ENCODE data around the gene AK9.
"Not testable (repeated sequence)": the region's sequence is repeated elsewhere in the genome, so short reads cannot be mapped to it uniquely, and the experiment has no call there.

Gene AK9

DNA sequence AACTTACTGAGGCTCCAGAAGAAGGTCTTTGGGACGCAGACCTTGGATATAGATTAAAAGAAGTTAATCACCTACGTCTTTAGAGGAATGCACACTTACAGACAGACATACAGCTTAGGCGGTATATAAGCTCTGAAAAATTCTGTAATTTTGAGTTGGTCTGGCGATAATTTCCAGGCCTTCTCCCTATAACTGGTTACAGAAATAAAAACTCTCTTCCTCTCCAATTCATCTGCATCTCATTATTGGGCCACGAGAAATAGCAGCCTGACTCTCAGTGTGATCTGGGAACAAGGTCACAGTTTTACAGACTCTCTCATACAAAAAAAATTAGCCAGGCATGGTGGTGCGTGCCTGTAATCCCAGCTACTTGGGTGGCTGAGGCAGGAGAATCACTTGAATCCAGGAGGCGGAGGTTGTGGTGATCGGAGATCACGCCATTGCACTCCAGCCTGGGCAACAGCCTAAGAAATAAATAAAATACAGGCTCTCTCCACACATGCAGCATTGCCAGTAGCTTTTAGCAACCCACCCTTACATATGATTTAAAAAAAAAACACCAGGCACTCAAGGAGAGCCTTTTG is 212.7 kb downstream of the AK9 start:
- no peak for DNase-seq

DNA sequence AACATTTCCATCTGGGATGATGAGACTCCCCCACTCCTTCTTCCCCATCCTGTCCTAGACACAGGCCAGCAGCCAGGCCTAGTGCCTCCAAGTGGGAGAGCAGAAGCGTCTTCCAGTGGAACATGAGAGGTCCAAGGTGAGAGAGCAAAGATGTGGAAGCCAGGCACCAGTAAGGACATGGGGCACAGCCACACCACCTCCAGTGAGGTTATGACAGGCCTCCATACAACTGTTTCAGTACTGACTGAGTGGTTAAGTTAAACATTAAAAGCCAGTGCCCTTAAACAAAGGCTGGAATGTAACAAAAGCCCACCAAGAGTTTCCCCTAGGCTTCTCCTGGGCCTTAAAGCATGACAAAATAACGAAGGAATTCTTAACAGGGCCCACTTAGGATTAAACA is 213.3 kb downstream of the AK9 start:
- no peak for DNase-seq

DNA sequence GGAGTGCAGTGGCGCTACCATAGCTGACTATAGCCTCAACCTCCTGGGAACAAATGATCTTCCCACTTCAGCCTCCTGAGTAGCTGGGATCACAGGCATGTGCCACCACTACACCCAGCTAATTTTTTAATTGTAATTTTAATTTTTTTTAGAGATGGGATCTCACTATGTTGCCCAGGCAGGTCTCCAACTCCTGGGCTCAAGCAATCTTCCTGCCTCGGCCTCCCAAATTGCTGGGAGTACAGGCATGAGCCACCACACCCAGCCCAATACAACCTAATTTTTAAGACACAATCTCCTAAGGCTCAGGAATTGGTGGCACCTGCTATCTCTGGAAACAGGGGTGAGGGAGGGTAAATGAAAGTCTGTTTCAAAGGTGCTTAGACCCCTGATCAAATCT is 213.8 kb downstream of the AK9 start:
- DNase-seq: no peak

DNA sequence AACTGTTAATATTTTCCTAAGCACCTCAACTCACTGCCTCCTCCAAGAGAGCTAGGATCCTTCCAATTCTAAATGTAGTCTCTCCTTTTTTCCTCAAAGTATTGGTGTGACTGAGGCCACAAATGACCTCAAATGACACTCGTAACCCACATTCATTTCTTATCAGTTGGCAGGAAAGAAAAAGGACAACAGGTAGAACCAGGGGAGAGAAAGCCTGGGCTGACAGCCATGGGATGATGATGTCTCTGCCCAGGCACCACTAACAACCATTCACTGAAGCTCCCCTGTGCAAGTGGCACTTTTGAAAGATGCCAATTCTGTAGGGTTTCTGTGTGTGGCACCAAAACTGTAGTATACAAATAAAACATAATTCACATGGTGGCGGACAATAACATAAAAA is 215.4 kb downstream of the AK9 start:
- DNase-seq: no peak

DNA sequence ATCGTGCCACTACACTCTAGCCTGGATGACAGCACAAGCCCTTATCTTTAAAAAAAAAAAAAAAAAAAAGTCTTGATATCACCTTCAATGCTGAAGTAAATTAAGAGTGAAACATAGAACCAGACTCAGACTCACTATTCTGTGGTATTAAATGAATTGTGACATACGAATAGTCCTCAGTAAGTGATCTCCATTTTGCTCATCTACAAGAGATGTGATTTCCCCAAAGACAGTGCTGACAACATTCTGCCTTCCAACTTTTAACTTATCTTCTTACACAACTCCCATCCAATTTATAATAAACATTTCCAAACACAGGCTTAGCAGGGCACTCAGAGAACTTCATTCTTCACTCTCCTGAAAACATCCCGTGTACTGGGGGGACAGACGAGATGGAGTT is 216.0 kb downstream of the AK9 start:
- no peak for DNase-seq

DNA sequence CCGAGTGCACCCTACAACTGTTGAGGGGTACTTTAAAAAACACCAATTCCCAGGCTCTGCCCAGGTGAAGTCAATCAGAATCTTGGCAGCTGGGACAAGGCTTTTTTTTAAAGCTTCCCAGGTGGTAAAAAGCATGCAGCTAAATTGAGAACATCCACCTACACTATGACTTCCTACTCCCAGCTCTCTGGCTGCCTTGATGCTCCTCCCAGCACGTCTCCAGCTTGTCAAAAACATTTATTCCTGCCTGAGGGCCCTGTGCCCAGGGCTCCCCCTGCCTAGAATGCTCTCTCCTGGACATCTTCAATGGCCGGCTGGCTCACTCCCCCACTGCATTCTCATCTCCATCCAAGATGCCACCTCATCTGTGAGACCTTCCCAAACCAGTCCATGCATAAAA is 217.9 kb downstream of the AK9 start:
- DNase-seq: no peak

DNA sequence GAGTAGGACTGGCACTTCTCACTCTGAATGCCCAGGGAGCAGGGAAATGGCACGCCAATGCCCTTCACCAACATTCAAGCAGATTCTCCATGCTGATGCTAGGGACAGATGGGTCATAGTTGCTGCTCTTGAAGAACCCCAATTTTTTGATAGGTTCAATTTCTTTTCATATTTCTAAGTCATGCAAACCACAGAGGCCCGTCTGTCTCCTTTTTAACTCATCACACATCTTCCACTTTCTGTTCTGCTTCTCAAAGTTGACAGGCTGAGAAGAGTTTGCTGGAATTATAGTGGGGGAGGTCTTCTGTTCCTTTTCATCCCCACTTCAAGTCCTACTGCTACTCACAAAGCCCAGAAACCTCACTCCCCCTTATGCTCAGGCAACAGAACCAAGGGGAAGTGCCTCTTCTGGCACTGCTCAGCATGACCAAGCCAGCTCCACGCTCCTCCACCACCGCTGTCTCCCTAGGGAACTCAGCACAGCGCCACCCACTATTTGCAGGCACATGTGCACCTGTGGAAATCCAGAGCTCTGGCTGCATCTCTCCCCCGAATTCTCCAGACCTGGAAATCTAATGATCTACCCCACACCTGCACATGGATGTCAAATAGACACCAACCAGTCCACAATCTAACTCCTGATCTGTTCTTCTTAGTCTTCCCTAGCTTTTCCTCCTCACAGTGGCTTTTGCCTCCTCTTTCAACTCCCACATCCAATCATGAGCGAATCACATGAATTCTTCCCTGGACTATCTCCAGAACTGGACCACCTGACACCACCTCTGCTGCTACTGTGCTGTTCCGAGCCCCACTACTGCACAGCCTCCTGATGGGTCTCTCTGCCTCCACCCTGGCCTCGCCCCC is 218.6 kb downstream of the AK9 start:
- no peak for DNase-seq

DNA sequence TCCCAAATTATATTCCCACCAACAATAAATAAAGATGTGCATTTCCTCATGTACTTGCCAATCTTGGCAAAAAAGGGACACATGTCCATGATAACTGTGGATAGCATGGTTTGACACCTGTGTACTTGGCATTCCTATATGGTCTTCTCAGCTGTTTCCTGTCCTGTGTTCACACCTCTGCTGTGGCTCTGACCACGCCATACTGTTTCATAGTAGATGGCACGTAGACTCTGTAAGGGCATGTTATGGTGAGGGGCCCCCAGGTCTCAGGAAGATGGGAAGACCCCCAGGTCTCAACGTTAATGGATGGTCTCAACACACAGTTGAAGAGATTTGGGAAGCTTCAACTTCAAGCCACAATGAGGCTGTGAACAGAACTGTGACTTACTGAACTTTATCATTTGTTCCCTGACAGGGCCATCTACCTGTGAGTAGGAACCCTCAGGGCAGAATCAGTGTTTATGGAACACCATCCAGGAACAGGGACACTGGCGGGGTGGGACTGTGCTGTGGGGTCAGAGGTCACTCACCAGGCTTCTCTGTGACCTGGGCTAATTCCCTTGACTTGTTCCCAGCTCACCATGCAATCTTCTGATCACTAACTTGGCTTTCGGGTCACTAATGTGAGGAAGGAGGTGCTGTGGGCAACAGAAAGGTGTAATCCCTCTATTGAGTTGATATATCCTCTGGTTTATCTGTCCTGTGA is 219.7 kb downstream of the AK9 start:
- DNase-seq: no peak

DNA sequence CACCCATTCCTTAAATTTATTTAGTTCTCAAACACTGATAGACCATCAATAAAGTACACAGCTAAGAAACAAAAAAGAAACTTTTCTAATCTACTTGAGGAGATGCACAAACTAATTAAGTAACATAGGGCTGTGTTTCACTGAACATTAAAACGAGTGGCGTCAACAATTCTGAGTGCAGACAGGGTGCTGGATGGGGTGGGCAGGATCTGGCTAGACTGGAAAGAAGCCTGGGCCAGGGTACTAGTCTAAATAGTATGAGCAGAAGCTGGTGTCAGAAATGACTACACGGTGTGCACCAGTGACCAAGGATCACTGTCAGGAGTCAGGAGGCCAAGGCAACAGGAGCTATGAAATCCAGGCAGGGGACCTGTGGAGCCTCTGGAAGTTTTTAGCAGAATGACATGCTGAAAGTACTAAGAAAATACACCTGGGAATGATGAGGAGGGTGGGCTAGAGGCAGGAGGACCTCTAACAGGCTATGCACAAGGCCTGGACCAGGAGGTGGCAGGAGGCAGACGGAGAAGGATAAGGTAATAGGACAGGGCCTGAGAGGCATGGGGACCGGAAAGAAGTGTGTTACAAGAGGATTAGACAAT is 221.3 kb downstream of the AK9 start:
- DNase-seq: no peak

DNA sequence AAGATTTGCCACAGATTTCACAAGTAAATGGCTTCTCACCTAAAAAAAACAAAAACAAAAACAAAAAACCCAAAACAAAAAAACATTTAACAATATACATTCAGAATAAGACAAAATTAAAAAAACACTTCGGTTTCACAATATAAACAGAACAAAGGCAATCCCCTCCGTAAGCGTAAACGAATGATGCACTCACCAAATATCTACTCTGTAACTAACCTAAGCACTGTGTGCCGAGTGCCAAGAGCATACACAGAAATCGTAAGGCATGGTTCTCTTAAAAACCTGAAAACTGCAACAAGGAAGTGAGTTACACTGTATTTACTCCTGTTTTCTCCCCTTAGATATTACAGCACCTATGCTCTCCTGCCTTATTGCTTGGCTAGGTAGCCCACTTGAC is 223.3 kb downstream of the AK9 start:
- DNase-seq: no peak

DNA sequence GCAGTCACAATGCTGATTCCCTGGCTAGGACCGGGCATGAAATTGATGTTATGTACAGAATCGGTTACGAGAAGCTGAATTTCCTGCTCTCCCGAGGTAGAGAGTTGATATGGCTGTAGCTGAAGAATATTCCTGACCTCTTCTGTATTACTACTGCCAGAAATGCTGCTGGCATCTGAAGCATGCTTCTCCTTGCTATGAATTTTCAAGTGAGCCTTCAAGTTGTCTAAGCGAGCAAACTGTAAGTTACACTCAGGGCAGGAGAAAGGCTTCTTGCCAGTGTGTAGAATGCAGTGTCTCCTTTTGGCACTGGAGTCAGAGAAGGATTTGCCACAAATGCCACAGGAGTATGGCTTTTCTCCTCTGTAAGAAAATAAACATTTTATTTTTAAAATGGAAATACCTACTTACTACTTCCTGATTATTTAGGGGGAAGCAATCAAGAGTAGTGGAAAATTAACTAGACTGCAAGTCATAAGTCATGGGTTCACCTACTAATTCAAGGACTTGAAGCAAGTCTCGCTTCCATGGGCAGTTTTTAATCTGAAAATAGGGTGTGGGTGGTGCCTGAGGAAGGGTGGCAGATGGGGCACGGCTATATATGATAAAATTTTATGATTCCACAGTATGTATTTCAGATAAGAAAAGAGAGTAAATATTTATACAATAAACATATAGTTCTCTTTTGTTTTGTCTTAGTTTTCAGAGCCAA is 224.6 kb downstream of the AK9 start:
- no peak for DNase-seq

DNA sequence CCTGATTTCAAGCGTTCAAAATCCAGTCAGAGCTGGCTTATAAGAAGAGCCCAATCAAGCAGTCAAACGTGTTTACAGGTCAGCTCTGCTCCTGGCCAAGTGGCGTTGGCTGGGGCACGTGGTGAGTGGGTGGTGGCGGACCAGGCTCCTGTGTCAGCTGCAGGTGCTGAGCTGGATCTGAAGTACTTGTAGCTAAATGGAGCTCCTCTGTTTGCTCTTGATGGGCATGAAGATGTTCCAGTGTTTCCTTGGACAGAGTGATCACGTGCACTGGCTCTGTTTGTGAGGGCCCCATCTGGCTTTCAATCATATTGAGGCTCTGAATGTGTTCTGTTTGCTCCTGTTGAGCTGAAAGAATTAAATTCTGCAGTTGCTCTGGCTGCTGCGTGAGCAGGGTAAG is 225.2 kb downstream of the AK9 start:
- no peak for DNase-seq

DNA sequence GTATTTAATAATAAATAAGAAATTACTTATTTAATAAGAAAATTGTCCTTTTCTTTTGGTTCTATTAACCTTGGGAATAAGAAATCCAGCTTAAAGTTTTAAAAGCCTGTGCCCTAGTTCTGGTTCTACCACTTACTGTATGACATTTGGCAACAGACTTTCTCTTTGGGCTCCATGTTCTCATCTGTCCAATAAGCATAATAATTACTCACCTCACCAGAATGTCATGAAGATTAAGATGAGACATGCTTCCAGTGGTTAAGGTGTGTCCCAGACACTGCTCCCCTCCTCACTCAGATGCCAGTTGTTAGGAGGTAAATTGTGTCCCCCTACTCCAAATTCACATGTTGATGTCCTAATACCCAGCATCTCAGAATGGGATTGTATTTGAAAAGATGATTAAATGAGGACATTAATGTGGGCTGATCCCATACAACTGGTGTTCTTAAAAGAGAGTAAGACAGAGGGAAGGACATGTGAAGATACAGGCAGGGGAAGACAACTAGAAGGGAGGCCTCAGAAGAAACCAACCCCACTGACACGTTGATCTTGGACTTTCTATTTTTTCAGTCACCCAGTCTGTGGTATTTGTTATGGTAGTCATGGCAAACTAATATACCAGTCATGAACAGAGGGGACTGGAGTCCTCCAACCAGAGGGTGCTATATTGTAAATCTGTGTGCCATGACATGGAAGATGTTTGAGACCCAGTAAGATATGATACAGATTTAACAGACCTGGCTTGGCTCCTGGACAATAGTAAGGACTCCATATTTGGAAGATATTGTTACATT is 229.1 kb downstream of the AK9 start:
- no peak for DNase-seq

DNA sequence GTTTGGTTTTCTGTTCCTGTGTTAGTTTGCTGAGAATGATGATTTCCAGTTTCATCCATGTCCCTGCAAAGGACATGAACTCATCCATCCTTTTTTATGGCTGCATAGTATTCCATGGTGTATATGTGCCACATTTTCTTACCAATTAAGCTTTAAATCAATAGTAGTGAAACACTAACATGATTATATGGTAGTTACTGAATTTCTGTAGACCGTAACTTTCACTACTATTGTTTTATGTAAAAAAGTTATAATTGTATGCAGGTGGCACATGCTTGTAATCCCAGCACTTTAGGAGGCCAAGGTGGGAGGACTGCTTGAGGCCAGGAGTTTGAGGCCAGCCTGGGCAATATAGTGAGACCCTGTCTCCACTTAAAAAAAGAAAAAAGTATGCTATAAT is 229.8 kb downstream of the AK9 start:
- DNase-seq: not testable (repeated sequence)

DNA sequence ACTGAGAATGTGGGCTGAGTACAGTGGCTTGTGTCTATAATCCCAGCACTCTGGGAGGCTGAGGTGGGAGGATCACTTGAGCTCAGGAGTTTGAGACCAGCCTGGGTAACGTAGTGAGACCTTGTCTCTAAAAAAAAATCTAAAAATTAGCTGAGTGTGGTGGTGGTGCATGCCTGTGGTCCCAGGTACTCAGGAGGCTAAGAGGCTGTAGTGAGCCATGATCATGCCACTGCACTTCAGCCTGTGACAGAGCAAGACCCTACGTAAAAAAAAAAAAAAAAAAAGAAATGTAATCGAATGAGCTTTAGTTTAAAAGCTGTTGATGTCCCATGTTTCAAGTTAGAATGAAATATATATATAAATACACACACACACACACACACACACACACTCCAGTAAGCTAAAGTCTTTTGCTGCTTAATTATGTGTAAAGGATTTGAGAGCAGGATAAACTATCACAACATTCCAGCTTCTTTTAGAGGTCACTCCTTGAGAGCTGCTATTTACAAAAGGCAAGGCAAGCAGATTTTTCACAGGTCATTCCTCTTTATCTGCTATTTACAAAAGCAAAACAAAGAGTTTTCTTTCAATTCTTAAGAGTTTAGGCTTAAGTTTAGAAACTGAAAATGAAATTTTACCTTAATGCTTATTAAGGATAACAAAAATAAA is 230.7 kb downstream of the AK9 start:
- DNase-seq: no peak

DNA sequence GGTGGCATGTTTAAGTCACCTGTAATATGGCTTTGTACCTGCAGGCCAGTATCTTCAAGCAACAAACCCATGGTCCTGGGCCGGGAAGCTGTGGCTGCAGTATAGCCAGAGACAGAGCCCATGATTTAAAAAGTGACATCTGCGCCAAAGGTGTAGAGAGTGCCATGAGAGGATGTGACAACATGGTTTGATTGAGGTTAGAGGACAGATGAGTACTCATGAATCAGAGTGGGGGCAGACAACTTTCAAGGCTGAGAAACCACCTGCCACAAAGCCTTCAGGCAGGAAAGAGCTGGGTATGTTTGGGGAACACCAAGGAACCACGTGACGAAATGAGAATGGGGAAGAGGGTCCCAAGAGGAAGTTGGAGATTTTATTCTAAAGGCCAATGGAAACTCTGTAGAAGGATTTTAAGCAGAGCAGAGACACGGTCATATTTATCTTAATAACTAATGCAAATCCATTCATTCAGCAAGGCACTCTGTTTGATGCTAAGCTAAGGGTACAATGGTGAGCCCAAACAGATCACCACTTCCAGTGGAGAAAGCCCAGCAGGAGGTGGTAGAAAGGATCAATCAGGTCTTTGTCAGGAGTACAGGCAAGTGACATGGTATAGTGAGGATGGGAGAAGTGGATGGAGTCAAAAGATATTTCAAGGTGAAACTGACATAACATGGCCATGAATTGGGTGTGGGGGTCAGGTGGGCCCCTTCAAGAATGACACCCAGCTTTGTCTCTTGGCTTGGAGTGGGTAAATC is 232.0 kb downstream of the AK9 start:
- DNase-seq: peak; percentile 50

DNA sequence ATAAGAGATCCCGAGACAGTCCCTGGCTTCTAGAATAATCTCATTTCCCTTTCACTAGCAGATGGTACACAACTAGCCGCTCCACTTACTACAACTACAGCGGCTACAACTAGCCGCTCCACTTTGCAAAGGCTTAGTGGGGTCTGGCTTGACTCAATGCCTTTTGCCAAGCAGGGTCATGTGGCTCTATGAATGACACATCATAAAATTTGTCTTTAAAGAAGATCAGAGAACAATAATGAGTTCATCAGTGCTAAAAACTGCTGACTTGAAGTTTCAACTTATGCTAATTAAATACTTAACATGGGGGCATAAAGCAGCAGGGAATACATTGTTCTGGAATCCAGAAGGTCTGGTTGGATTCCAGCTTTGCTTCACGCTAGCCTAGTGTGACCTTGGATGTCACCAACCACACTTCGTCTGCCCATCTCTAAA is 233.4 kb downstream of the AK9 start:
- no peak for DNase-seq

DNA sequence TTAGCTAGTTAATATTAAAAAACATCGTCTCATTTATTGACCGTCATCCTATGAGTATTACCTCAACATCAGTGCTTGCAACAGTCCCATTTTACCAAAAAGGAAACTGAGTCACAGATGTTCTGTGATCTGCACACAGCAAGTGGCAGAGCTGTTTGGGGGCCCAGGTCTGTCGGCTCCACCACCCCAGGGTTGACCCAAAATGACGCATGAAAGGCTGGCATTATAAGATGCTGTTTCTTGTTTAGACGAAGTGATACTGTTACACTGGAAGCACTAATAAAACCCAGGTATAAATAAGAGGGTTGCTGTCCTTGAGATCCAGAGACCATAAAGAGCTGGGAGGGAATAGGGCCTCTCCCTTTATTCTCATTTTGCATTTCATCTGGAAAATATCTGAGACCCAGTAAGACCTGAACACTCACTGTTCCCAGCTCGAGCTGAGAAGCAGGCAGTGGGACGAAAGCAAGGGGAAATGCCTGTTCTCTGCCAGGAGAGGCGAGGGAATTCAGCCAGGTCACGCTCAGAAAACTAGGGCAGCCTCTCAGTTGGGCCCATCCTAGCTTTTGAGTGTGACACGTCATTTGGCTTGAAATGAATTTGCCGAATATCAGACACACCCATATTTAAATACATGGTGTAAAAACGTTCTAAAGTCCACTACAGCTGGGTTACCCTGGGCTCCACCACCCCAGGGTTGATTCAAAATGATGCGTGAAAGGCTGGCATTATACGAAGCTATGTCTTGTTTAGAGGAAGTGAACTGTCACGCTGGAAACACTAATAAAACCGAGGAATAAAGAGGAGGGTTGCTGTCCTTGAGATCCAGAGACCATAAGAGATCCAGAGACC is 234.1 kb downstream of the AK9 start:
- no peak for DNase-seq

DNA sequence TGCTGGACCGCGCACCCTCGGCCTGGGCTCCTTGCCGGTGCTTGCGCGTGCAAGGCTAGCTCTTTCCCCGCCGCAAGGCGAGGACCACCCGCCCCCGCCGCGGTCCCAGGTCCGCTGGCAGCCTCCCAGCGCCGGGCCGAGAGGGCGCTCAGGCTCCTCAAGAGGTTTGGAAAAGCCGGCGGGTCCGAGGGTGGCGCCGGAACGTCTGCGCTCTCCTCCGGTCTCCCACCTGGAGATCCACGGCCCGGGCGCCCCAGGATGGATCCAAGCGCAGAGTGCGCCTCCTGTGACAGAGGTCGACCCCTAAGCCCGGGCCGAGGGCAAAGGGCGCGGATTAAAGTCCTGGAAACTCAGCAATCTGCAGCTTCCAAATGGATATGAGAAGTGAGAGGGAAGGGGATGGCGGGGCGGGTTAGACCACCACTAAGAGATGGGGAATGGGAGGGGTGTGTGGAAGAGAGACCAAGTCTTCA is 234.9 kb downstream of the AK9 start:
- DNase-seq: no peak
